AG20443 (cell line): ENCODE results near the gene SMCO4.
A peak's percentile ranks its signal among the peaks of the same experiment; 100 is the strongest.

Source experiments
- DNase-seq: peaks from one replicate; pipeline ENCODE4 v3.0.0; 2012; ENCODE audit warnings: low spot score, mixed read lengths

SMCO4 gene

GRCh38 chr11:93504110-93505095, 38.8 kb downstream of the SMCO4 start:
- no peak for DNase-seq

DNA sequence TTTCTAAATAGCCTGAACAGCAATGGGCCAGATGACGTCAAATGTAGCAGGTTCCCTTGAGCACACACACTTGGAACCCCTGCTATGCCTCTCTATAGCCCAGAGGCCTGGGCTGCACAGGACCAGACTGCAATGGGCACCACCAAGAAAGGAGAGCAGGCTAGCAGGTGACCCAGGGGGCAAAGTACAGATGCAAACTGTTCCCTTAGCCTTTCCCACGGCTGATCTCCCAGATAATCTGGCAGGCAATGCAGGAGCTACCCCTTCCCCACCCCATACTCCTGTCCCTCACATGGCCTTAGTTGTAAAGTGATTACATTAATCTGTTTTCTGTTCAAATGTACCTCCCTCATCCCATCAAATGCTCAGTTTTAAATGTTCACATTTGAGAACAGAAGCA, 41.3 kb downstream of the SMCO4 start:
- no peak for DNase-seq

DNA sequence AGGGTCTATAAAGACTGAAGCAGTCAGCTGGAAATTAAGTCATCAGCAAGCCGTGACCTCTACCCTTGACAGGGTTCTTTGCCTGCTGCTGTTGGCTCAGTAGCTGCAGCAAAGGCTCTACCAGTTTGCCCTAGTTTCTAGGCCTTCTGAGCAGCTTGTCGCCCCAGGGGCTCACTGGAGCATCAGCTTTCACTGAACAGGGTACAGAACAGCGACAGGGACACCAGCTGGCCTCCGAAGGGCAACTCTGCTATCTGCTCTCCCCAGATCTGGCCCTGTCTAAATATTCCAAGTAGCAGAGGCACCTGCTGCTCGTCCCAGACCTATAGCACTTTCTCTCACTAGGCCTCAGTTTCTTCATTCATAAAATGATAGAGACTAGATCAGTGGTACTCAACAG, 42.4 kb downstream of the SMCO4 start:
- DNase-seq: no peak

GRCh38 chr11:93498641-93499040, 44.5 kb downstream of the SMCO4 start:
- peak; percentile 29 for DNase-seq

DNA sequence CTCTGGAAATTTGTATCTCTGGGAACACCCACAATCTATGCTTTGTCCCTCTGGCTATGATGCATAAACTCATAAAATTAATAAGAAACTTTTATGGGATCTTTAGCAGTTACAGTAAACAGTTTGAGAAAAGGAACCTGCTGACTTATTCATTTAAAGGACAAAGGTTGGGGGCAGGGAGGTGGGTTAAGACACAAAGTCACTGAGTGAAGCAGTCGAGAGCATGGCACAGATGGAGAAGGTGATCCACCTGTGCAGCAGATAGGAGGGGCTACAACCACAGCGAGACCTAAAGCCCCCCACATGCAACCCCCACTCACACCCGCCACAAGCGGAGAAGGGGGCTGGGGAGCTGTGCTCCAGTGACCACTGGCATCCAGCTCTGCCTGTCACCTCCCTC, 45.0 kb downstream of the SMCO4 start:
- DNase-seq: no peak

GRCh38 chr11:93497596-93497995, 45.6 kb downstream of the SMCO4 start:
- no peak for DNase-seq

DNA sequence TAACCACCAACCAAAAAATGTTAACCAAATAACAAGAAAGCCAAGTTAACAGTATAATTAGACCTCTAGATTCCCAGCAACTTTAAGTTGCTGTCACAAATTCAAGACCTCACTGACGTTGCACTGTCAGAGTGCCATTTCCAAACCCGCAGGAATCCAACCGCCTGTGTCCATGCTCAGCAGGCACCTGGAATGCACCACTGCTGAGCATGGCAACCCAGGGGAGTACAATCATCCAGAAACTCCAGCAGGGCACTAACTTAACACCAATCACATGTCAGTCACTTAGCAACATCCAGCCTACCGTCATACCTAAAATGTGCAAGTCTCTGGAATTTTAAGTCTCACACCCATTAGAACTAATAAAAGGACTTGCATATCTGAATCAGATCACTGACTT, 48.8 kb downstream of the SMCO4 start:
- DNase-seq: no peak

- DNase-seq: no peak
Observed at GRCh38 chr11:93493252-93493897, 49.8 kb downstream of the SMCO4 start.

DNA sequence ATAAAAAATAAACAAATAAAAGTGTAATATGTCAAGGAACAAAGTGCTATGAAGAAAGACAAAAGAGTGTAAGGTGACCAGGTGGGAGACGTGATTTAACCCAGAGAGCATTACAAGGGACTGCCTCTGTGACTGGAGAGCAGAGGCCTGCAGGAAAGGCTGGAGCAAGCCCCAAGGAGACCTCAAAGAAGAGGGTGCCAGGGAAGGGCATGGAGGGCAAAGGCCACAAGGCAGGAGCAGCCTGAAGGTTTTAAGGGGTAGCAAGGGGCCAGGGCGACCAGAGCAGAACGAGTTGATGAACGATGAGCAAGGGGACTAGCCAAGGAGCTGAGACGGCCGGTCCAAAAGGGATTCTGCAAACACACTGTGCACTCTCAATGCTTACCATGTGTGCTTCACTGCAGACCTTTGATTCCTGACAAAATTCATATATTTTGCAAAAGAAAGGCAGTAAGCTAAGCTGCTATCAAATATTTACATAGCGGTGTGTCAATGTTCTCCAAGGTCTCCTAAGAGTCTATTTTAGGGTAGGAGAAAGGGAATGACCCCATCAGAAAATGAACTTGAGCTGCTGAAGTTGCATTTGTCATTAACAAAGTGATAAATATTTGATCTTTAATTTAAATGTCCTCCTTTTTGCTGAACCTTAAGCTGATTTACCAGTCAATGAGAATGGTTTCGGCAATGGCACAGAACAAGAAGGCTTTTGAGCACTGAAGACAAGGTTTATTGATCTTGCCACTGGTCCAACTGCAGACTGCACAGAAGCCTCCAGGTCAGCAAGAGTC, 50.5 kb downstream of the SMCO4 start:
- DNase-seq: no peak

GRCh38 chr11:93491973-93492372, 51.2 kb downstream of the SMCO4 start:
- DNase-seq: no peak

GRCh38 chr11:93490996-93491618, 52.1 kb downstream of the SMCO4 start:
- DNase-seq: no peak

DNA sequence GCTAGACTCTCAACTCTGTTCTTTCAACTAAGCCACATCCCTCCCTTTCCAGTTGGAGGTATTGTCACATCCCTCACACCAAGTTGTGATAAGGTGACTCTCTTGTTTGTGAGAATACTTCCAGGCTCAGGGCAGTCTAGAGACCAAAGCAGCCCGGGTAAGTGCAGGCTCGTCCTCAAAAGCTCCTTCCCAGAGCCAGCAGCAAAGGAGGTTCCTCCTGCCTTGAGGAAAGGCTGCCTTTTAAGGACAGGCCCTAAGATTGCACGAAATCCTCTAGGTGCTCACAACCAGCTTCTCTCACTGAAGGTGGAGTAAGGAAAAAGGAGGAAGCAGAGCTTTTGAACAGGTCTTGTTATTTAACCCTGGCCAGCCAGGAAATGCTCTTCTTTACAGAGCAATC, 53.4 kb downstream of the SMCO4 start:
- no peak for DNase-seq

DNA sequence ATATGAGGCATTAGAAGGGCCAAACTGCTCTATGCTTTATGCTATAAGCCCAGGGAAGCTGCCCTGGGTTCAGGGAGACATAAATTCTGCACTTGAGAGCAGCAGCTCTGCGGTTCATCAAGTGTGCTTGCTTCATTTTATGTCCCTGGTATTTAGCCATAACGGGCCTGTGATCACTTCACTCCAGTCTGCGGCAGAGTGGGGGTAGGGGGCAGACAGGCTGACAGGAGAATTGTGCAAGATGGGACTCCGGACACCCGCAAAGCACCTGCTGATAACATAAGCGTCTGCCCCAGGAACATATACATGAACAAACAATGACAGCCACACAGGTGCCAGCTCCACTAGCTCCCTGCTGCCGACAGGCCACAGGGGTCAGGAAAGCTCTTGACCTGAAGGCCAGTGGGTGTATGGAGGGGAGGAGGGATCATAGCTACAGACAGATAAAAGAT, 56.1 kb downstream of the SMCO4 start:
- no peak for DNase-seq

DNA sequence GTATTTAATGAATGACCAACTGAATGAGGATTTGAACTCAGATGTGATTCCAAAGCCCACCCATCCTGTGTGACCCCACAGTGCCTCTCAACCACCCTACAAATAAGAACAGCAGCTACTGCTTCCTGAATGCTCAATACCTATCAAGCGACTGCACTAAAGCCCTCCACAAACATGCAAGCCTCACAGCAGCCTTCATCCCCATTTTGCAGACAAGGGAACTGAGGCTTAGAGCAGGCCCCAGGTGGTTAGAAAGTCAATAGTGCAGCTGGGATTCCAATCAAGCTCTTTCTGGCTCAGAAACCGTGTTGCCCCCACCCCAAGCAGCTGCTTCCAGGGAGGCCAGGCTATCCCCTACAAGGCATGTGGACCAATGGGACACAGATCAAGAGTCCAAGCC, 57.2 kb downstream of the SMCO4 start:
- DNase-seq: no peak

DNA sequence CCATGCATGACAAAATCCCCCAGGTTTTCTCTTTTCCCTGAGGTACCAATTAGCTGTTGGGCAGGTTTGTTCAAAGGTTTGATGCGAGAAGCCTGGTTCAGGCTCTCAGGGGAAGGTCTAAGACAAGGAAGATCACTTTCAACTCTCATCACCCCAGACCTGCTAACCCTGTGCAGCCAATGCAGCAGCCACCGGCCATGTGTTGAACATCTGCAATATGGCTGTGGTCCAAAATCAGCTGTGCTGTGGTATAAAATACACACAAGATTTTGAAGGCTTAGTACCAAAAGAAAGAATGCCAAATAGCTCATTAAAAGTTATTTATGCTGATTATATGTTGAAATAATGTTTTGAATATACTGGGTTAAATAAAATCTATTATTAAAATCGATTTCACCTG, 58.5 kb downstream of the SMCO4 start:
- peak; percentile 72 for DNase-seq

- no peak for DNase-seq
Observed at GRCh38 chr11:93482556-93482955, 60.6 kb downstream of the SMCO4 start.

GRCh38 chr11:93481696-93482095, 61.5 kb downstream of the SMCO4 start:
- no peak for DNase-seq

DNA sequence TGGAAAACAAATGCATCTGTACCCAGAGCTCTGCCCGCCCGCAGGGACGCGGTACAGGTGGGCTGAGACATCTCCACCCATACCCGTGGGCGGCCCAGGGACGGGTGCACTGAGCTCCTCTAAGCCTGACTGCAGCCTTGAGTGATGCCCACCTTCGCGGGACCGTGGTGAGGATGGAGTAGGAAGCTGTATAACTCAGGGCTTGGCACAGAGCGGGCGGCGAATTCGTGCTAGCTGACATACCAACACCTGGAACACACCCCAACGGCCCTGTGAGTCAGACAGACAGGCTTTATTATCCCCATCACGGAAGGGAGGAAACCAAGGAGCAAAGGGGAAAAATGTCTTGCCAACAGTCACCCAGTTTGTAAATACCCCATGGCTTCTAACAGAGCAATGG, 61.9 kb downstream of the SMCO4 start:
- DNase-seq: no peak

DNA sequence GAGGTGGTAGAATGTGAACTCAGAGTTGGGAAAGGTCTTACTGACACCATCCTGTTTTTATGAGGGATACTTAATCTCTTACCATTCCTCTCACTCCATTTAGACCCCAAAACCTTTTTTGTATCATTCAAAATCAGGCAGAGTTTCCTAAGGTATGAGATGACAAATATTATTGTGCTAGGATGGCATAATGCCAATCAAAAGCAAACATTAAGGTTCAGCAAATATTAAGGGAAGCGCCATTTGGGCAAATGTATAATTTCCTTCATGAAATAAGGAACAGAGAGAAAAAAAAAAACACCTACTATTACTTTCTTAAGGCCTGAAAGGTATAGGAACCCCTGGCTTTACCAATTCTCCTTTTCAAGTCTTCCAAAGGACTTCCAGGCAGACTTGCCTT, 62.4 kb downstream of the SMCO4 start:
- DNase-seq: no peak

DNA sequence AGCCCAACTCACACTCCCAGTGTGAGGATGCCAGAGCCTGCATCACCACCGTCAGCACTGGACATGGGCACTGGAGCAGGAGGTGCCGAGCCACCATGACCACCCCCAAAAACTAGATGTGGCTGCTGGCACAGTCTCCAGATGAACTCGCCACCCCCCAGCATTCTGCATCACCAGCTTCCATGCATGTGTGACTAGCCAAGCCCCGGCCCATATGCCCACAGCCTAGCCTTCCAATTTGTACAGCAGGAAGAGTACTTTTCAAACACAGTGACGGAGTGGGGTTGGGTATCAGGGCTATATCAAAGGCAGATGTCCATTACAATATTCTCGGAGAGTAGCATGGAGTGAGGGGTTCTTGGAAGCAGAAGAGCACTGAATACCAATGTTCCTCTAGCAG, 62.9 kb downstream of the SMCO4 start:
- no peak for DNase-seq

DNA sequence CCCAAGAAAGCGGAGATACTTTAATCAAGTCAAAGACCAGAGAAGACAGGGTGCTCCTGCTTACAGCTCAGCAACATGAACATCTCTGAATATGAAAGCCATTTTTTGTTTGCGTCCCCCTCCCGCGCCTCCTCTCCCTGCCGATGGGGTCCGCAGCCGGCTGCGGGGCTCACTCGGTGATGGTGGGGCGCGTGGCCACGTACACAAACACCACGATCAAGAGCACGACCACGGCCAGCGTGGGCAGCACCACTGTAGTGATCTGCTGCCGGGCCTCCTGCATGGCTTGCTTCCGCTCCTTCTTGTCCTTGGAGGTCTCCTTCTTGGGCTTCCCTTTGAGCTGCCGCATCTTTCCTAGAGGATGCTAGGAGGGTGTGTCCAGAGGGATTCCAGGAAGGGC, 64.3 kb downstream of the SMCO4 start:
- DNase-seq: no peak

DNA sequence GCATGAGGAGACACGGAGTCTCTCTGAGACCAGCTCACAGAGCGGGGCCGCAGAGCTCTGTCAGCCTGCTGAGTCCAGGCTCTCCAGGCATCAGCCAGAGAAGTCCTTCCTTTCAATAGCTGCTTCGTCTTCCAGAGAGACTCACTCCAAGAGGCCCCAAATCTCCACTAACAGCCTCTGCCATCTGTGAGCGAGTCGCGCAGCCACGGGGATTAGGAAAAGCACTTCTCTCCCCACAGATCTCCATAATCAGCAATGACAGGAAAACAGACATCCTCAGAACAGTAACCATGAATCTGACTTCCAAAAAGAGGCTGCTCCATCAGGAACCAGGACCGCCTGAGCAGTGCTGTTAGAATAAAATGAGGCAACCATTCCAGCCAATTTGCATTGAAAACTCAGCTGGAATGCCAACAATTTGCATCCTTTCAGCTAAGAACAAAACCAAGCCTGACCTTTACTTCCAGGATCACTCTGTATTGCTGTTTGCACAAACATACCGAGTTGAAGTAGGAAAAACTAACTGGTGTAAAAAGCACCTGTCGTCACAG, 65.4 kb downstream of the SMCO4 start:
- DNase-seq: no peak
